ENCODE data around the gene FGF12.
"Not testable (repeated sequence)": the region's sequence is repeated elsewhere in the genome, so short reads cannot be mapped to it uniquely, and the experiment has no call there.

Gene FGF12

DNA sequence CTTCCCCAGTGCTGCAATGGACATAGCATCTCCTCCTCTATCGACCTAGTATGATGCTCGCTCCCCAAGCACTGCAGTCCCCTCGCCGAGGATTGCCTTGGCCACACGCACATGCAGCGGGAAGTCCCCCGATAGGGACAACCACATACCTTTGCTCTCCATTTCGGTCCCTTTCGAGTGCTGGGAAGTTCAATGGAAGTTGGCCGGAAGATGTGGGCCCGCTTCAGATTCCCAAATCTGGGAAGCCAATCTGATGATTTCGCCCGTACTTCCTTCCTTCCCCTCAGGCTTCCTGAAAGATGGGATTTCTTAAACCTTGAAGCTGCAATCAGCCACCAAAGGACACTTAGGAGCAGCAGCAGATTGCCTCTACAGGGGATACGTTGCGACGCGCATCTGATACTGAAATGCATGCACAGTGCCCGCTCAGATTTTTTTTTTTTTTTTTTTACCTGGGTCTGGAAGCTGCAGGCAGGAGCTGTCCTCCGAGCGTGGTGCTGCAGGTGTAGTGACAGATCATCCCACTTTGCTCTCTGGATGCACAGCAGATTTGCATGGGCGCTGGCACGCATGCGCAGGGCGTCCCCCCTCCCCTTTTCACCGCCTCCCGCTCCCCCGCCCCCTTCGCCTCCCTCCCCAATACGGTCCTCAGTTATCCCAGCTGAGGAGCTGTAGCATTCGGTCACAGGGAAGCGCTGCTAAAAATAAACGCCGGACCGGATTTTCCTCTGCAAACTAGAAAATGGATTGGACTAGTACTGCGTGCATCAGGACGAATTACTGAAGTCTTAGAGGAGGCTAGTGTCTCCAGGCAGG, at the start of gene FGF12:
Gene FGF12 (minus strand): TSS at position 510 of the 816 bp plus-strand sequence.
- Histone ChIP-seq H3K79me2 (ENCODE audit: insufficient read depth, low read length) (no peaks in the 10 kb centered on the region), H3K4me1 (ENCODE audit: insufficient read depth, low read length, severe bottlenecking) (no peaks in the 10 kb centered on the region)

DNA sequence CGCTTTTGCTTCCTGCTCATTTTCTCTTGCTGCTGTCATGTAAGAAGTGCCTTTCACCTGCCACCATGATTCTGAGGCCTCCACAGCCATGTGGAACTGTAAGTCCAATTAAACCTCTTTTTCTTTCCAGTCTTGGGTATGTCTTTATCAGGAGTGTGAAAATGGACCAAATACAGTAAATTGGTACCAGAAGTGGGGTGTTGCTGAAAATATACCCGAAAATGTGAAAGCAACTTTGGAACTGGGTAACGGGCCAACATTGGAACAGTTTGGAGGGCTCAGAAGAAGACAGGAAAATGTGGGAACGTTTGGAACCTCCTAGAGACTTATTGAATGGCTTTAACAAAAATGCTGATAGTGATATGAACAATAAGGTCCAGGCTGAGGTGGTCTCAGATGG, 47.0 kb upstream of the FGF12 start:
- H3K27me3 ChIP-seq (ENCODE audit: insufficient read depth, low read length); H2AFZ ChIP-seq (ENCODE audit: low read length); H3K36me3 ChIP-seq (ENCODE audit: insufficient read depth, low read length); H3K9me3 ChIP-seq (ENCODE audit: low read length); H3K9ac ChIP-seq (ENCODE audit: low read length); H3K27ac ChIP-seq (ENCODE audit: low read depth, low read length, poor library complexity, severe bottlenecking); H4K20me1 ChIP-seq (ENCODE audit: insufficient read depth, low read length); H3K4me3 ChIP-seq (ENCODE audit: low read depth, low read length, poor library complexity, severe bottlenecking); H3K4me1 ChIP-seq (ENCODE audit: insufficient read depth, low read length, severe bottlenecking); H3F3A ChIP-seq (ENCODE audit: insufficient read depth, low read length); H3K4me2 ChIP-seq (ENCODE audit: low read length); H3K79me2 ChIP-seq (ENCODE audit: insufficient read depth, low read length); H3K9me2 ChIP-seq (ENCODE audit: low read depth, low read length): not testable (repeated sequence)

More for the DNA sequence above, at the start of gene FGF12:
- Histone ChIP-seq H2AFZ (ENCODE audit: low read length) (no peak within 1 kb of the TSS), H3K9me3 (ENCODE audit: low read length) (no peaks in the 10 kb centered on the region), H3K4me3 (ENCODE audit: low read depth, low read length, poor library complexity, severe bottlenecking) (no peak within 1 kb of the TSS), H3K36me3 (ENCODE audit: insufficient read depth, low read length) (no peaks in the 10 kb centered on the region), H3K27me3 (ENCODE audit: insufficient read depth, low read length) (no peaks in the 10 kb centered on the region), H3K4me2 (ENCODE audit: low read length) (no peak within 1 kb of the TSS), H3K27ac (ENCODE audit: low read depth, low read length, poor library complexity, severe bottlenecking) (no peak within 1 kb of the TSS), H3K9ac (ENCODE audit: low read length) (no peak within 1 kb of the TSS), H3F3A (ENCODE audit: insufficient read depth, low read length) (no peaks in the 10 kb centered on the region), H4K20me1 (ENCODE audit: insufficient read depth, low read length) (no peaks in the 10 kb centered on the region), H3K9me2 (ENCODE audit: low read depth, low read length) (no peaks in the 10 kb centered on the region)
- TF ChIP-seq, protein P1, sequence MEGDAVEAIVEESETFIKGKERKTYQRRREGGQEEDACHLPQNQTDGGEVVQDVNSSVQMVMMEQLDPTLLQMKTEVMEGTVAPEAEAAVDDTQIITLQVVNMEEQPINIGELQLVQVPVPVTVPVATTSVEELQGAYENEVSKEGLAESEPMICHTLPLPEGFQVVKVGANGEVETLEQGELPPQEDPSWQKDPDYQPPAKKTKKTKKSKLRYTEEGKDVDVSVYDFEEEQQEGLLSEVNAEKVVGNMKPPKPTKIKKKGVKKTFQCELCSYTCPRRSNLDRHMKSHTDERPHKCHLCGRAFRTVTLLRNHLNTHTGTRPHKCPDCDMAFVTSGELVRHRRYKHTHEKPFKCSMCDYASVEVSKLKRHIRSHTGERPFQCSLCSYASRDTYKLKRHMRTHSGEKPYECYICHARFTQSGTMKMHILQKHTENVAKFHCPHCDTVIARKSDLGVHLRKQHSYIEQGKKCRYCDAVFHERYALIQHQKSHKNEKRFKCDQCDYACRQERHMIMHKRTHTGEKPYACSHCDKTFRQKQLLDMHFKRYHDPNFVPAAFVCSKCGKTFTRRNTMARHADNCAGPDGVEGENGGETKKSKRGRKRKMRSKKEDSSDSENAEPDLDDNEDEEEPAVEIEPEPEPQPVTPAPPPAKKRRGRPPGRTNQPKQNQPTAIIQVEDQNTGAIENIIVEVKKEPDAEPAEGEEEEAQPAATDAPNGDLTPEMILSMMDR (IDR thresholded peaks at IDR 0.05; ENCODE audit: low read length) = no peak
- no peak for TF ChIP-seq EZH2 (IDR thresholded peaks at IDR 0.05; ENCODE audit: borderline replicate concordance, low read length)

DNA sequence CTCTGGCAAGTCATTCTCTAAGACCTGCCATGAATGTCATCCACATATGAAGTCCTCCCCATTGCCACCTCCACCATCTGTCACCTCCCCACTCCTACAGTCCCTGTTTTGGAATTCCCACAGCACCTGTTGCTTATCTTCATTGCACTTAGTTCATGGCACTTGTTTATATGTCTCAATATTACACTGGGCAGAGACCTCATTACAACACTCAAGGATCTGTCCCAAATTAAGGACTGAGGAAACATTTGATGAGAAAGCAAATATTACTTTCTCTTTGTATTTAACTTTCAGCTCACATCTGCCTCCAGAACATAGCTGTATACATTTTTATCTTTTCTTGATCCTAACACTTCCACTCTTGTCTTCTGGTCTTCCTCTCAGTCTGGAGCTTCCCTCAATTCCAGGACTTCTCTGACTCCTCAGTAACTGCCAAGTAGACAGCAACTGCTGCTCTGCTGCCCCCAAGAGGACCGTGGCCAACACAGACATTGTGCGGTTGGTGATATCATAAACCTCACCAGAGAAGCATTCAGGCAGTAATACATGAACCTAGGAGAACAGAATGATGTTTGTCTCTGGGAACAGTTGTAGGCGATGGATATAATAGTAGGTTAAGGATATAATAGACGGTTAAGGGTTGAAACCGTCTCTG, 45.0 kb upstream of the FGF12 start:
- no peaks in the 10 kb centered on the region for H3K4me1 ChIP-seq (ENCODE audit: insufficient read depth, low read length, severe bottlenecking)
- no peaks in the 10 kb centered on the region for H3K36me3 ChIP-seq (ENCODE audit: insufficient read depth, low read length)
- H3K4me3 ChIP-seq (ENCODE audit: low read depth, low read length, poor library complexity, severe bottlenecking) = no peak overlapping the region
- H3K4me2 ChIP-seq (ENCODE audit: low read length) = no peak overlapping the region
- no peak overlapping the region for H3K27ac ChIP-seq (ENCODE audit: low read depth, low read length, poor library complexity, severe bottlenecking)
- H4K20me1 ChIP-seq (ENCODE audit: insufficient read depth, low read length) = no peaks in the 10 kb centered on the region
- TF ChIP-seq, protein P1 (IDR thresholded peaks at IDR 0.05; ENCODE audit: low read length) = peak; percentile 45; the same call in 1 of the 2 replicates
- no peak for TF ChIP-seq EZH2 (IDR thresholded peaks at IDR 0.05; ENCODE audit: borderline replicate concordance, low read length)
- H3K9me3 ChIP-seq (ENCODE audit: low read length) = peaks cover 7% of the 10 kb centered on the region; the same call in 1 of the 2 replicates
- no peaks in the 10 kb centered on the region for H3K27me3 ChIP-seq (ENCODE audit: insufficient read depth, low read length)
- H3F3A ChIP-seq (ENCODE audit: insufficient read depth, low read length) = no peaks in the 10 kb centered on the region
- H3K9ac ChIP-seq (ENCODE audit: low read length) = no peak overlapping the region
- no peak overlapping the region for H2AFZ ChIP-seq (ENCODE audit: low read length)
- H3K79me2 ChIP-seq (ENCODE audit: insufficient read depth, low read length) = no peaks in the 10 kb centered on the region
- peaks cover under 1% of the 10 kb centered on the region; the same call in 1 of the 2 replicates for H3K9me2 ChIP-seq (ENCODE audit: low read depth, low read length)
